Measurements from ENCODE around the gene LRIG1.

LRIG1 gene

GRCh38 chr3:66500576-66501482 is at the start of gene LRIG1:
Gene LRIG1 (minus strand): TSS chr3:66501022. CDS start chr3:66500407, 615 bp downstream.
- DNase-seq (ENCODE audit: low read depth, low spot score), result peak; percentile 99

GRCh38 chr3:66544619-66545429 is 44.0 kb upstream of the LRIG1 start:
- no peak for DNase-seq (ENCODE audit: low read depth, low spot score)

GRCh38 chr3:66542153-66542552 is 41.3 kb upstream of the LRIG1 start:
- no peak for DNase-seq (ENCODE audit: low read depth, low spot score)

GRCh38 chr3:66539466-66539989 is 38.7 kb upstream of the LRIG1 start:
- DNase-seq (ENCODE audit: low read depth, low spot score), result no peak

GRCh38 chr3:66538390-66538789 is 37.6 kb upstream of the LRIG1 start:
- no peak for DNase-seq (ENCODE audit: low read depth, low spot score)

- DNase-seq (ENCODE audit: low read depth, low spot score), result no peak
Measured at GRCh38 chr3:66537735-66538134, 36.9 kb upstream of the LRIG1 start.

- DNase-seq (ENCODE audit: low read depth, low spot score), result no peak
Measured at GRCh38 chr3:66536791-66537190, 36.0 kb upstream of the LRIG1 start.

- DNase-seq (ENCODE audit: low read depth, low spot score), result no peak
Measured at GRCh38 chr3:66534304-66534845, 33.6 kb upstream of the LRIG1 start.

GRCh38 chr3:66532613-66533012 is 31.8 kb upstream of the LRIG1 start:
- no peak for DNase-seq (ENCODE audit: low read depth, low spot score)

- no peak for DNase-seq (ENCODE audit: low read depth, low spot score)
Measured at GRCh38 chr3:66532160-66532587, 31.4 kb upstream of the LRIG1 start.

- no peak for DNase-seq (ENCODE audit: low read depth, low spot score)
Measured at GRCh38 chr3:66531256-66531655, 30.4 kb upstream of the LRIG1 start.

GRCh38 chr3:66527246-66527645 is 26.4 kb upstream of the LRIG1 start:
- peak; percentile 21 for DNase-seq (ENCODE audit: low read depth, low spot score)

GRCh38 chr3:66525771-66526170 is 24.9 kb upstream of the LRIG1 start:
- no peak for DNase-seq (ENCODE audit: low read depth, low spot score)

- peak; percentile 49 for DNase-seq (ENCODE audit: low read depth, low spot score)
Measured at GRCh38 chr3:66520724-66521123, 19.9 kb upstream of the LRIG1 start.

GRCh38 chr3:66518644-66519043 is 17.8 kb upstream of the LRIG1 start:
- no peak for DNase-seq (ENCODE audit: low read depth, low spot score)

- no peak for DNase-seq (ENCODE audit: low read depth, low spot score)
Measured at GRCh38 chr3:66518126-66518525, 17.3 kb upstream of the LRIG1 start.

GRCh38 chr3:66517241-66517640 is 16.4 kb upstream of the LRIG1 start:
- no peak for DNase-seq (ENCODE audit: low read depth, low spot score)

- DNase-seq (ENCODE audit: low read depth, low spot score), result no peak
Measured at GRCh38 chr3:66508461-66508860, 7.6 kb upstream of the LRIG1 start.

- DNase-seq (ENCODE audit: low read depth, low spot score), result no peak
Measured at GRCh38 chr3:66507423-66508260, 6.8 kb upstream of the LRIG1 start.

GRCh38 chr3:66506154-66506553 is 5.3 kb upstream of the LRIG1 start:
- no peak for DNase-seq (ENCODE audit: low read depth, low spot score)
